ENCODE results near the gene RBP4. TPM values are rescaled to one million over a fixed set of nuclear protein-coding genes. Genes with fewer than 3 reads are reported as not detected.

Gene RBP4
- total RNA-seq, 1 experiment from 2014 or later: 1.5 TPM

DNA sequence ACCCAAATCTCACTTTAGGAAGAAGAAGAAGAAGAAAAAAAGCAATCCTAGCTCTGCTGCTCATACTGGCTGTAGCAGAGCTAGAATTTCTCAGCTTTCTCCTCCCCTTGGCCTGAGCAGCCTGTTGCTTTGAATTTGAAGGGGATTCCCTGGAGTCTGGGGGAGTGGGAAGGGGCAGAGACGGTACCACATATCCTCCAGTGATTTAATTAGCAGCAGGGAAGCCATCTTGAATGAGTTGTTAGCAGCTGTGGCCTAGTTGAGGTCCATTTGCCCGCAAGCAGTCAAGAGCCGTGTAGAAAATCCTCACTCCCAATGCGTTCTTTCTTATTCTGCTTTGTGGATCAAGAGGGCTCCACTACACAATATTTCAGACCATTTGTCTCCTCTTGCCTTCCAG, 27.8 kb upstream of the RBP4 start:
- no peaks in the 10 kb centered on the region for H3K9me3 Mint-ChIP-seq (ENCODE audit: low read depth, unreplicated experiment)
- H3K27ac Mint-ChIP-seq (ENCODE audit: unreplicated experiment): no peak overlapping the region
- intact Hi-C loops (cut with micrococcal nuclease; ENCODE audit: unreplicated experiment): no loop called here
- H3K36me3 Mint-ChIP-seq (ENCODE audit: insufficient read depth, unreplicated experiment): no peaks in the 10 kb centered on the region
- H3K27me3 Mint-ChIP-seq (ENCODE audit: unreplicated experiment): peaks cover 15% of the 10 kb centered on the region
- BruUV-seq (replicated peaks): no TSS peak
- TF ChIP-seq, protein P1, sequence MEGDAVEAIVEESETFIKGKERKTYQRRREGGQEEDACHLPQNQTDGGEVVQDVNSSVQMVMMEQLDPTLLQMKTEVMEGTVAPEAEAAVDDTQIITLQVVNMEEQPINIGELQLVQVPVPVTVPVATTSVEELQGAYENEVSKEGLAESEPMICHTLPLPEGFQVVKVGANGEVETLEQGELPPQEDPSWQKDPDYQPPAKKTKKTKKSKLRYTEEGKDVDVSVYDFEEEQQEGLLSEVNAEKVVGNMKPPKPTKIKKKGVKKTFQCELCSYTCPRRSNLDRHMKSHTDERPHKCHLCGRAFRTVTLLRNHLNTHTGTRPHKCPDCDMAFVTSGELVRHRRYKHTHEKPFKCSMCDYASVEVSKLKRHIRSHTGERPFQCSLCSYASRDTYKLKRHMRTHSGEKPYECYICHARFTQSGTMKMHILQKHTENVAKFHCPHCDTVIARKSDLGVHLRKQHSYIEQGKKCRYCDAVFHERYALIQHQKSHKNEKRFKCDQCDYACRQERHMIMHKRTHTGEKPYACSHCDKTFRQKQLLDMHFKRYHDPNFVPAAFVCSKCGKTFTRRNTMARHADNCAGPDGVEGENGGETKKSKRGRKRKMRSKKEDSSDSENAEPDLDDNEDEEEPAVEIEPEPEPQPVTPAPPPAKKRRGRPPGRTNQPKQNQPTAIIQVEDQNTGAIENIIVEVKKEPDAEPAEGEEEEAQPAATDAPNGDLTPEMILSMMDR (IDR thresholded peaks at IDR 0.05; ENCODE audit: unreplicated experiment): no peak
- no peak for DNase-seq
- no peak overlapping the region for H3K4me3 Mint-ChIP-seq (ENCODE audit: low read depth, unreplicated experiment)
- CTCF ChIA-PET: no interaction called here
- H3K4me1 Mint-ChIP-seq (ENCODE audit: low read depth, unreplicated experiment): no peaks in the 10 kb centered on the region

DNA sequence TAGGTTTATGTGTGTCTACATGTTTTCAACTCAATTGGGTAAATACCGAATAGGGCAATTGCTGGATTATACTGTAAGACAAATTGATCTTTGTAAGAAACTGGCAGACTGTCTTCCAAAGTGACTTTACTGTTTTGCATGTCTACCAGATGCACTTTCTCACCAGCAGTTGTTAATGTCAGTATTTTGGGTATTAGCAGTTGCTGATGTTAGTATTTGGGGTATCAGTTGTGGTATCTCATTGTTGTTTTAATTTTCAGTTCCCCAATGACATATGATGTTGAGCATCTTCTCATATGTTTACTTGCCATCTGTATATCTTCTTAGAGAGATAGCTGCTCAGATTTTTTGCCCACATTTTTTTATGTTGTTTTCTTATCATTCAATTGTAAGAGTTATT, 21.9 kb upstream of the RBP4 start:
- Mint-ChIP-seq H3K4me3 (ENCODE audit: low read depth, unreplicated experiment) (no peak overlapping the region), H3K36me3 (ENCODE audit: insufficient read depth, unreplicated experiment) (no peaks in the 10 kb centered on the region), H3K4me1 (ENCODE audit: low read depth, unreplicated experiment) (no peaks in the 10 kb centered on the region), H3K27ac (ENCODE audit: unreplicated experiment) (no peak overlapping the region), H3K27me3 (ENCODE audit: unreplicated experiment) (peaks cover 13% of the 10 kb centered on the region), H3K9me3 (ENCODE audit: low read depth, unreplicated experiment) (no peaks in the 10 kb centered on the region)
- TF ChIP-seq, protein P1 (IDR thresholded peaks at IDR 0.05; ENCODE audit: unreplicated experiment): no peak
- no peak for DNase-seq
- BruUV-seq (replicated peaks): no TSS peak
- intact Hi-C loops (cut with micrococcal nuclease; ENCODE audit: unreplicated experiment): no loop called here
- CTCF ChIA-PET: no interaction called here

DNA sequence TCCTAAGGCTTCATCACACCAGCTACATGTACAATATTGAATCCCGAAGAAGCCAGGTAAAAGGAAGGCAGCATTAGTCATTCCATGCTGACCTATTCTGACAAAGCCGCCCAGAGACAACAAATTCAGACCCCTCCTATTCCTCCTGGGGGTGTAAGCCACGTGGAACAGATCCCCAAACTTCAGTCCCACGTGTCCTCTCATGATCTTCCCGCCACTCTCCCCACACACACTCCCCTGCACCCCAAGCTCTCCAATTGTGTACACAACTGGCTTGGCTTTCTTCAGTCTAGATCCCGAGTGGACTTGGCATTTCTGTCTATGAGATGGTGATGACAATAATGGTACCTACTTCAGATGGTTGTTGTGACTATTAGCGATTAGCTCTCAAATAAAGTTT, 19.9 kb upstream of the RBP4 start:
- Mint-ChIP-seq H3K4me3 (ENCODE audit: low read depth, unreplicated experiment) (no peak overlapping the region), H3K27me3 (ENCODE audit: unreplicated experiment) (peaks cover 13% of the 10 kb centered on the region), H3K27ac (ENCODE audit: unreplicated experiment) (no peak overlapping the region), H3K36me3 (ENCODE audit: insufficient read depth, unreplicated experiment) (no peaks in the 10 kb centered on the region), H3K4me1 (ENCODE audit: low read depth, unreplicated experiment) (no peaks in the 10 kb centered on the region), H3K9me3 (ENCODE audit: low read depth, unreplicated experiment) (no peaks in the 10 kb centered on the region)
- intact Hi-C loops (cut with micrococcal nuclease; ENCODE audit: unreplicated experiment): no loop called here
- no TSS peak for BruUV-seq (replicated peaks)
- DNase-seq: no peak
- CTCF ChIA-PET: no interaction called here
- TF ChIP-seq, protein P1 (IDR thresholded peaks at IDR 0.05; ENCODE audit: unreplicated experiment): no peak

DNA sequence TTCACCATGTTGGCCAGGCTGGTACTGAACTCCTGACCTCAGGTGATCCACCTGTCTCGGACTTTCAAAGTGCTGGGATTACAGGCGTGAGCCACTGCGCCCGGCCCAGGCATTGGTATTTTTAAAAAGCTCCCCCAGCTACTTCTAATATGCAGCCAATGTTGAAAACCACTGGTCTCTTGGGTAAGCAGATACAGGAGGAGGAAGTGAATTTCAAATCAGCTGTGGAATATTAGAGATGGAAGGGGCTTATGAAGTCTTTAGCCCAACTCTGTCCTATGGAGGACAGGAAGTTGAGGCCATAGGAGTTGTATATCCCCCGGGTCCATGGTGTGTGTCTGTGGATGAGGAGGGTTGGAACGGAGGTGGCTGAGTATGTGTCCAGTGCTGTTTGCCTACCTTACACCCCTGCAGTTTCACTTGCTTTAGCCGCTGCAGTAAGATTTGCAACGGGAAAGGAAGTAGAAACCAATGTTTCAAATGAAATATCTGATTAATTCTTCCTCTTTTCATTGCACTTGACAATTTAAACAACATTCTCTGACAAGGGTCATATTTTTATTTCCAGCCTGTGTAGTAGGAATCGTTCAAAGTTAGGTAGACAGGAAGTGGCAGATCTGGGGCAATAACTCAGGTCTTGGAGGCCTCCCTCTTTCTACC, 14.7 kb upstream of the RBP4 start:
- no peak for DNase-seq
- no peak overlapping the region for H3K27ac Mint-ChIP-seq (ENCODE audit: unreplicated experiment)
- no peaks in the 10 kb centered on the region for H3K4me1 Mint-ChIP-seq (ENCODE audit: low read depth, unreplicated experiment)
- CTCF ChIA-PET: no interaction called here
- no peaks in the 10 kb centered on the region for H3K36me3 Mint-ChIP-seq (ENCODE audit: insufficient read depth, unreplicated experiment)
- peaks cover 4% of the 10 kb centered on the region for H3K27me3 Mint-ChIP-seq (ENCODE audit: unreplicated experiment)
- intact Hi-C loops (cut with micrococcal nuclease; ENCODE audit: unreplicated experiment): no loop called here
- TF ChIP-seq, protein P1 (IDR thresholded peaks at IDR 0.05; ENCODE audit: unreplicated experiment): no peak
- H3K9me3 Mint-ChIP-seq (ENCODE audit: low read depth, unreplicated experiment): no peaks in the 10 kb centered on the region
- H3K4me3 Mint-ChIP-seq (ENCODE audit: low read depth, unreplicated experiment): no peak overlapping the region
- BruUV-seq (replicated peaks): no TSS peak

Measured in Calu3 (cell line).